ENCODE measurements around the gene KIAA1328.

KIAA1328 gene

DNA sequence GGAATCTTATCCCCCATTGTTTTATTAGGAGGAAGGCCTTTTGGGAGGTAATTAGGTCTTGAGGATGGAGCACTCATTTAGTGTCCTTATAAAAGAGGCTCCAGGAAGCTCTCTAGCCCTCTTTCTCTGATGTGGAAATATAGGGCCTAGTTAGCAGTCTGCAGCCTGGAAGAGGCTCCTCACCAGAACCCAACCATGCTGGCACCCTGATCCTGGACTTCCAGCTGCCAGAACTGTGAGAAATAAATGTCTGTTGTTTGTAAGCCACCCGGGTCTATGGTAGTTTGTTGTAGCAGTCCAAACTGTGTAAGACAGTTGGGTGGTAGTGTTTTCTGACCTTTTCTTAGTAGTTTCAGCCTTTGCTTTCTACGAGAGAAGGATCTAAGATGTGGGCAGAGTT is 100.7 kb downstream of the KIAA1328 start:
- no peak overlapping the region for H3K4me3 Mint-ChIP-seq
- peaks cover 4% of the 10 kb centered on the region for H3K36me3 Mint-ChIP-seq (ENCODE audit: low read depth)
- H3K4me1 Mint-ChIP-seq (ENCODE audit: low read depth): no peaks in the 10 kb centered on the region
- H3K9me3 Mint-ChIP-seq: peaks cover 4% of the 10 kb centered on the region
- no peaks in the 10 kb centered on the region for H3K27me3 Mint-ChIP-seq
- H3K27ac Mint-ChIP-seq: no peak overlapping the region

GRCh38 chr18:36931106-36931505 is 102.2 kb downstream of the KIAA1328 start:
- peaks cover 8% of the 10 kb centered on the region for H3K36me3 Mint-ChIP-seq (ENCODE audit: low read depth)
- H3K4me1 Mint-ChIP-seq (ENCODE audit: low read depth): no peaks in the 10 kb centered on the region
- H3K27me3 Mint-ChIP-seq: no peaks in the 10 kb centered on the region
- no peak overlapping the region for H3K4me3 Mint-ChIP-seq
- no peak overlapping the region for H3K27ac Mint-ChIP-seq
- H3K9me3 Mint-ChIP-seq: no peaks in the 10 kb centered on the region

DNA sequence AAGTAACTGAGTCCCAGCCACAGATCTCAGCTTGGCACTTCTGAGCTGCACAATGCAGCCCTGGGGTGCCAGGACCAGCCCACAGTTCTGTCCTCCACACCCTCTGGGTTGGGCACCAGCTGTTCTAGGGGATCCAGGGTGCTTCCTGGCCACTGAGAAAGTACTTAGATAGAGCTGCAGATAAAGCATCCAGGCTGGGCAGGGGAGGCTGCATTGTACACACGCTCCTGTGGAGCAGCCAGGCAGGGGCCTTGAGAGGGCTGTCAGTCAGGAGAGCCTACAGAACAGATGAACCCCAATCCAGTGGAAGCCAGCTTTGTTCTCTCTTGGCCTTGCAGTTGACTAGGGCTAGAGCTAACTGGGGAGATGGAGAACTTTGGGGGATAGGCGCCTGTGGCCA is 104.6 kb downstream of the KIAA1328 start:
- H3K27me3 Mint-ChIP-seq: no peaks in the 10 kb centered on the region
- no peak overlapping the region for H3K4me3 Mint-ChIP-seq
- H3K4me1 Mint-ChIP-seq (ENCODE audit: low read depth): no peaks in the 10 kb centered on the region
- H3K27ac Mint-ChIP-seq: no peak overlapping the region
- H3K9me3 Mint-ChIP-seq: peaks cover 12% of the 10 kb centered on the region
- H3K36me3 Mint-ChIP-seq (ENCODE audit: low read depth): peaks cover 30% of the 10 kb centered on the region

GRCh38 chr18:36934884-36935283 is 106.0 kb downstream of the KIAA1328 start:
- Mint-ChIP-seq H3K27ac (no peak overlapping the region), H3K27me3 (no peaks in the 10 kb centered on the region), H3K4me3 (no peak overlapping the region), H3K4me1 (ENCODE audit: low read depth) (no peaks in the 10 kb centered on the region), H3K36me3 (ENCODE audit: low read depth) (peaks cover 34% of the 10 kb centered on the region), H3K9me3 (peaks cover 17% of the 10 kb centered on the region)

- Mint-ChIP-seq H3K27ac (no peak overlapping the region), H3K36me3 (ENCODE audit: low read depth) (peaks cover 22% of the 10 kb centered on the region), H3K4me3 (no peak overlapping the region), H3K4me1 (ENCODE audit: low read depth) (no peaks in the 10 kb centered on the region), H3K9me3 (peaks cover 9% of the 10 kb centered on the region), H3K27me3 (no peaks in the 10 kb centered on the region)
Measured at GRCh38 chr18:36942264-36942663, 113.3 kb downstream of the KIAA1328 start.

DNA sequence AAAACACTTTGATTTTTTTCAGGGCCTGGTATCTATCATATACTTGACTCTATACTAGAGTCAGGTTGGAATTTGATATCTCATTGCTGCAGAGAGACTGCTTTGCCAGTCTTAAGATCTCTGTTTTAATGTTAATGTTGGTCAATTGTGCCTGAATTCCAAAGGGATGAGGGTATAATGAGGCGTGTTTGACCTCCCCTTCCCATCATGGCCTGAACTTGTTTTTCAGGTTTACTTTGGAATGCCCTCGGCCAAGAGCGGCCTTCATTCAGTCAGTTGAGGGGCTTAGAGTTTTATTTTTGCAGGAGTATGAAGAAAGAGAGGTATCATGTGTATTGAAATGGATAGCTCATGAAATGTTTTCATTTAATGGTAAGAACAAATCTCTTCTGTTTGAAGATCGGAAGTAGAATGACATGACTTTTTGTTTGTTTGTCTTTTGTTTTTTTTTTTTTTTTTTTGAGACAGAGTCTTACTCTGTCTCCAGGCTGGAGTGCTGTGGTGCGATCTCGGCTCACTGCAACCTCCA is 119.0 kb downstream of the KIAA1328 start:
- no peak overlapping the region for H3K27ac Mint-ChIP-seq
- no peaks in the 10 kb centered on the region for H3K27me3 Mint-ChIP-seq
- peaks cover 11% of the 10 kb centered on the region for H3K36me3 Mint-ChIP-seq (ENCODE audit: low read depth)
- no peaks in the 10 kb centered on the region for H3K4me1 Mint-ChIP-seq (ENCODE audit: low read depth)
- no peak overlapping the region for H3K4me3 Mint-ChIP-seq
- H3K9me3 Mint-ChIP-seq: no peaks in the 10 kb centered on the region

GRCh38 chr18:36950282-36950681 is 121.4 kb downstream of the KIAA1328 start:
- no peak overlapping the region for H3K4me3 Mint-ChIP-seq
- H3K36me3 Mint-ChIP-seq (ENCODE audit: low read depth): peaks cover 11% of the 10 kb centered on the region
- no peaks in the 10 kb centered on the region for H3K4me1 Mint-ChIP-seq (ENCODE audit: low read depth)
- no peaks in the 10 kb centered on the region for H3K27me3 Mint-ChIP-seq
- no peak overlapping the region for H3K27ac Mint-ChIP-seq
- no peaks in the 10 kb centered on the region for H3K9me3 Mint-ChIP-seq

GRCh38 chr18:36950960-36951359 is 122.0 kb downstream of the KIAA1328 start:
- Mint-ChIP-seq H3K9me3 (no peaks in the 10 kb centered on the region), H3K36me3 (ENCODE audit: low read depth) (peaks cover 16% of the 10 kb centered on the region), H3K27ac (no peak overlapping the region)

GRCh38 chr18:36953047-36953446 is 124.1 kb downstream of the KIAA1328 start:
- Mint-ChIP-seq H3K4me1 (ENCODE audit: low read depth) (no peaks in the 10 kb centered on the region), H3K4me3 (no peak overlapping the region), H3K9me3 (no peaks in the 10 kb centered on the region), H3K27ac (no peak overlapping the region), H3K27me3 (no peaks in the 10 kb centered on the region), H3K36me3 (ENCODE audit: low read depth) (peaks cover 25% of the 10 kb centered on the region)

More at GRCh38 chr18:36950960-36951359, 122.0 kb downstream of the KIAA1328 start:
- Mint-ChIP-seq H3K27me3 (no peaks in the 10 kb centered on the region), H3K4me1 (ENCODE audit: low read depth) (no peaks in the 10 kb centered on the region), H3K4me3 (no peak overlapping the region)

DNA sequence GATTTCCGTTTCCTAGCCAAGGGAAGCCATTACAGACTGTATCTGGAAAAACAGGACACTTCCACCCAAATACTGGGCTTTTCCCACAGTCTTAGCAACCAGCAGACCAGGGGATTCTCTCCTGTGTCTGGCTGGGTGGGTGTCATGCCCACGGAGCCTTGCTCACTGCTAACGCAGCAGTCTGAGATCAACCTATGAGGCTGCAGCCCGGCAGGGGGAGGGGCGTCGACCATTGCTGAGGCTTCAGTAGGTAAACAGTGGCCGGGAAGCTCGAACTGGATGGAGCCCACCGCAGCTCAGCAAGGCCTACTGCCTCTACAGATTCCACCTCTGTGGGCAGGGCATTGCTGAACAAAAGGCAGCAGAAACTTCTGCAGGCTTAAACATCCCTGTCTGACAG is 131.1 kb downstream of the KIAA1328 start:
- H3K27me3 Mint-ChIP-seq: no peaks in the 10 kb centered on the region
- no peak overlapping the region for H3K27ac Mint-ChIP-seq
- H3K4me1 Mint-ChIP-seq (ENCODE audit: low read depth): no peaks in the 10 kb centered on the region
- H3K9me3 Mint-ChIP-seq: peaks cover 9% of the 10 kb centered on the region
- peaks cover 58% of the 10 kb centered on the region for H3K36me3 Mint-ChIP-seq (ENCODE audit: low read depth)
- no peak overlapping the region for H3K4me3 Mint-ChIP-seq

GRCh38 chr18:36963464-36963863 is 134.5 kb downstream of the KIAA1328 start:
- peaks cover 55% of the 10 kb centered on the region for H3K36me3 Mint-ChIP-seq (ENCODE audit: low read depth)
- H3K4me1 Mint-ChIP-seq (ENCODE audit: low read depth): no peaks in the 10 kb centered on the region
- H3K9me3 Mint-ChIP-seq: peaks cover 32% of the 10 kb centered on the region
- no peak overlapping the region for H3K4me3 Mint-ChIP-seq
- no peaks in the 10 kb centered on the region for H3K27me3 Mint-ChIP-seq
- H3K27ac Mint-ChIP-seq: no peak overlapping the region

GRCh38 chr18:36974686-36975085 is 145.8 kb downstream of the KIAA1328 start:
- peaks cover 28% of the 10 kb centered on the region for H3K36me3 Mint-ChIP-seq (ENCODE audit: low read depth)
- H3K4me3 Mint-ChIP-seq: no peak overlapping the region
- H3K9me3 Mint-ChIP-seq: peaks cover 16% of the 10 kb centered on the region
- no peaks in the 10 kb centered on the region for H3K27me3 Mint-ChIP-seq
- H3K4me1 Mint-ChIP-seq (ENCODE audit: low read depth): no peaks in the 10 kb centered on the region
- H3K27ac Mint-ChIP-seq: no peak overlapping the region

GRCh38 chr18:36977121-36977520 is 148.2 kb downstream of the KIAA1328 start:
- Mint-ChIP-seq H3K4me1 (ENCODE audit: low read depth) (no peaks in the 10 kb centered on the region), H3K9me3 (peaks cover 8% of the 10 kb centered on the region), H3K27ac (no peak overlapping the region), H3K36me3 (ENCODE audit: low read depth) (peaks cover 29% of the 10 kb centered on the region), H3K27me3 (no peaks in the 10 kb centered on the region), H3K4me3 (no peak overlapping the region)

GRCh38 chr18:36993068-36993467 is 164.1 kb downstream of the KIAA1328 start:
- peaks cover 56% of the 10 kb centered on the region for H3K36me3 Mint-ChIP-seq (ENCODE audit: low read depth)

GRCh38 chr18:37006742-37007141 is 177.8 kb downstream of the KIAA1328 start:
- Mint-ChIP-seq H3K27me3 (no peaks in the 10 kb centered on the region), H3K9me3 (peaks cover 27% of the 10 kb centered on the region), H3K27ac (no peak overlapping the region), H3K36me3 (ENCODE audit: low read depth) (peaks cover 12% of the 10 kb centered on the region), H3K4me3 (no peak overlapping the region), H3K4me1 (ENCODE audit: low read depth) (no peaks in the 10 kb centered on the region)

More at GRCh38 chr18:36993068-36993467, 164.1 kb downstream of the KIAA1328 start:
- H3K4me3 Mint-ChIP-seq: no peak overlapping the region
- no peaks in the 10 kb centered on the region for H3K4me1 Mint-ChIP-seq (ENCODE audit: low read depth)
- no peaks in the 10 kb centered on the region for H3K27me3 Mint-ChIP-seq
- H3K9me3 Mint-ChIP-seq: peaks cover 11% of the 10 kb centered on the region
- no peak overlapping the region for H3K27ac Mint-ChIP-seq

DNA sequence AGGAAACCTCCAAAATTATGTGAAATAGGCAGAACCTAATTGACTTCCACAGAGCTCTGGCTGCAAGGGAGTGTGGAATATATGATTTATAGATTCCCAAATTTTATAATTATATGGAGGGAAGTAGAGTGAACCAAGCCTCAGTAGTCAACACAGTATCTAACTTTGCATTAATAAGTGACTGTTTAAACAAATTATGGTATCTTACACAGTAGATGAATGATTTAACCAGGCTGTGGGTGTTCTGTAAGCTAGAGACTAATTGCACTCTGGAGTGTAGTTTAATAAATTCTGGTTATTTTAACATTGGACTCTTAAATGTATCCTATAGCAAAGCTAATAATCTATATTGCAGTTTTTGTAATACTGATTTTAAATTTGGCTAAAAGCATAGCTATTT is 183.5 kb downstream of the KIAA1328 start:
- Mint-ChIP-seq H3K9me3 (peaks cover 39% of the 10 kb centered on the region), H3K4me1 (ENCODE audit: low read depth) (no peaks in the 10 kb centered on the region), H3K27me3 (no peaks in the 10 kb centered on the region)

More for the DNA sequence above, 183.5 kb downstream of the KIAA1328 start:
- Mint-ChIP-seq H3K4me3 (no peak overlapping the region), H3K27ac (no peak overlapping the region), H3K36me3 (ENCODE audit: low read depth) (peaks cover 37% of the 10 kb centered on the region)

Measured in stimulated activated naive CD8-positive, alpha-beta T cell treated with anti-CD3 and anti-CD28 coated beads, Interleukin-15, Interleukin-2, amounts not matched to agents 100 ng/mL and 50 ng/mL, for 24 hours (primary cell).